IMR-90 (cell line): Measurements from ENCODE around the gene MFN2. TPM values are rescaled to one million over a fixed set of nuclear protein-coding genes. Genes with fewer than 3 reads are reported as not detected.

Experiments used
- ATAC-seq: fragments of 200-7000 bp; cut with Tn5 transposase; 2 replicates; pipeline ENCODE4 v1.9.1; 2020; ENCODE audit warnings: low read depth, mild to moderate bottlenecking, moderate library complexity
- BruUV-seq: library from RNA; stranded (reverse); fragments of 400-500 nt; replicated peaks from 2 replicates; lab custom pipeline; 2021; lab: Mats Ljungman, UMichigan
- CTCF ChIA-PET: fragments of 300-600 bp; formaldehyde crosslinking; extraction: SDS; loops from one replicate; lab custom pipeline; 2021; ENCODE audit warnings: antibody characterized with exemption; lab: Yijun Ruan, JAX
- POLR2A ChIA-PET: fragments of 300-600 bp; sonication (Branson Sonifier 250); formaldehyde crosslinking; loops from one replicate; lab custom pipeline; 2022; ENCODE audit warnings: antibody characterized with exemption; ENCODE audit not compliant: unreplicated experiment; lab: Charles Lee
- DNase-seq: peaks from one replicate; pipeline ENCODE4 v3.0.0; 2013
- H2AFZ ChIP-seq: replicated peaks from 2 replicates; pipeline ENCODE3; 2013; ENCODE audit warnings: low read length, mild to moderate bottlenecking; ENCODE audit not compliant: poor library complexity
- H2AK5ac ChIP-seq: 2 replicates; pipeline ENCODE4 v1.6.1; 2013; ENCODE audit warnings: low read depth, low read length, inconsistent platforms
- H2AK9ac ChIP-seq: replicated peaks from 2 replicates; pipeline ENCODE3; 2013; ENCODE audit warnings: mild to moderate bottlenecking, low read depth, low read length, moderate library complexity; ENCODE audit not compliant: poor library complexity
- H2BK120ac ChIP-seq: 2 replicates; pipeline ENCODE4 v1.6.1; 2013; ENCODE audit warnings: low read depth, low read length, inconsistent platforms
- H2BK15ac ChIP-seq: 3 replicates; pipeline ENCODE4 v1.6.1; 2013; ENCODE audit warnings: low read depth, low read length, inconsistent platforms
- H2BK20ac ChIP-seq: 2 replicates; pipeline ENCODE4 v1.6.1; 2013; ENCODE audit warnings: low read depth, mild to moderate bottlenecking, inconsistent platforms, low read length, moderate library complexity
- H2BK5ac ChIP-seq: 2 replicates; pipeline ENCODE4 v1.6.1; 2013; ENCODE audit warnings: mild to moderate bottlenecking, low read depth, low read length, inconsistent platforms; ENCODE audit not compliant: poor library complexity, severe bottlenecking
- H3K14ac ChIP-seq: replicated peaks from 2 replicates; pipeline ENCODE4 v1.6.1; 2013; ENCODE audit warnings: low read depth, low read length, inconsistent platforms
- H3K18ac ChIP-seq: 2 replicates; pipeline ENCODE4 v1.6.1; 2013; ENCODE audit warnings: low read depth, low read length, control low read depth
- H3K23ac ChIP-seq: 2 replicates; pipeline ENCODE4 v1.6.1; 2013; ENCODE audit warnings: low read depth, low read length, inconsistent platforms
- H3K27ac ChIP-seq: 2 replicates; pipeline ENCODE4 v1.5.1; 2013; ENCODE audit warnings: mild to moderate bottlenecking, control low read depth, low read length; ENCODE audit not compliant: insufficient read depth
- H3K27me3 ChIP-seq: 2 replicates; pipeline ENCODE4 v1.6.1; 2013; ENCODE audit warnings: low read length; ENCODE audit not compliant: control insufficient read depth, insufficient read depth
- H3K36me3 ChIP-seq: 2 replicates; pipeline ENCODE4 v1.6.1; 2013; ENCODE audit warnings: low read length, mixed read lengths; ENCODE audit not compliant: control insufficient read depth, insufficient read depth
- H3K4ac ChIP-seq: 2 replicates; pipeline ENCODE4 v1.6.1; 2013; ENCODE audit warnings: low read depth, low read length, inconsistent platforms
- H3K4me1 ChIP-seq: 2 replicates; pipeline ENCODE4 v1.6.1; 2013; ENCODE audit warnings: low read length, mixed read lengths; ENCODE audit not compliant: control insufficient read depth, insufficient read depth
- H3K4me2 ChIP-seq: 2 replicates; pipeline ENCODE4 v1.6.1; 2013; ENCODE audit warnings: low read depth, mild to moderate bottlenecking, control low read depth, low read length, moderate library complexity
- H3K4me3 ChIP-seq: 2 replicates; pipeline ENCODE4 v1.5.1; 2013; ENCODE audit warnings: low read depth, mild to moderate bottlenecking, control low read depth, low read length, moderate library complexity; ENCODE audit not compliant: insufficient read depth
- H3K56ac ChIP-seq: 2 replicates; pipeline ENCODE4 v1.6.1; 2013; ENCODE audit warnings: low read length, inconsistent platforms; ENCODE audit not compliant: insufficient read depth; ENCODE audit errors: extremely low read depth
- H3K79me1 ChIP-seq, 2 experiments: 2 replicates each; pipeline ENCODE4 v1.6.1; 2013; ENCODE audit warnings: low read length in 2 of 2, inconsistent platforms in 1 of 2, low read depth in 1 of 2
- H3K9ac ChIP-seq: 2 replicates; pipeline ENCODE4 v1.6.1; 2013; ENCODE audit warnings: low read depth, low read length, control low read depth
- H3K9me1 ChIP-seq: 2 replicates; pipeline ENCODE4 v1.6.1; 2013; ENCODE audit warnings: low read length, inconsistent platforms; ENCODE audit not compliant: insufficient read depth
- H3K9me3 ChIP-seq: 2 replicates; pipeline ENCODE4 v1.6.1; 2013; ENCODE audit warnings: low read length; ENCODE audit not compliant: control insufficient read depth, insufficient read depth
- H4K20me1 ChIP-seq: 2 replicates; pipeline ENCODE4 v1.6.1; 2013; ENCODE audit warnings: low read length, inconsistent platforms; ENCODE audit not compliant: insufficient read depth
- H4K5ac ChIP-seq: 2 replicates; pipeline ENCODE4 v1.6.1; 2013; ENCODE audit warnings: mild to moderate bottlenecking, low read depth, low read length, control low read depth
- H4K8ac ChIP-seq, 2 experiments: 2 replicates each; pipeline ENCODE4 v1.6.1; 2013; ENCODE audit warnings: low read depth in 2 of 2, low read length in 2 of 2, control low read depth in 1 of 2, inconsistent platforms in 1 of 2
- H4K91ac ChIP-seq: 2 replicates; pipeline ENCODE4 v1.6.1; 2013; ENCODE audit warnings: low read depth, low read length, inconsistent platforms; ENCODE audit not compliant: insufficient read depth
- CEBPB ChIP-seq: IDR thresholded peaks from 2 replicates; pipeline ENCODE4 v1.6.1; 2012; ENCODE audit warnings: low read depth, low read length, improper control_type of control experiment
- ELK1 ChIP-seq: fragments of 150-350 bp; IDR thresholded peaks from 2 replicates; pipeline ENCODE4 v1.6.1; 2016; ENCODE audit warnings: low read depth, mild to moderate bottlenecking, low read length, moderate library complexity, borderline replicate concordance
- FOS ChIP-seq: fragments of 150-350 bp; IDR thresholded peaks from 2 replicates; pipeline ENCODE4 v1.6.1; 2016; ENCODE audit warnings: low read depth, low read length
- MAZ ChIP-seq: IDR thresholded peaks from 2 replicates; pipeline ENCODE4 v1.6.1; 2012; ENCODE audit warnings: low read depth, mild to moderate bottlenecking, low read length, improper control_type of control experiment, moderate library complexity, borderline replicate concordance
- RCOR1 ChIP-seq: IDR thresholded peaks from 2 replicates; pipeline ENCODE4 v1.6.1; 2012; ENCODE audit warnings: mild to moderate bottlenecking, low read length, improper control_type of control experiment; ENCODE audit not compliant: insufficient replicate concordance
- RFX5 ChIP-seq: IDR thresholded peaks from 2 replicates; pipeline ENCODE4 v1.8.0; 2012; ENCODE audit warnings: low read depth, mild to moderate bottlenecking, low read length, moderate library complexity
- SMC3 ChIP-seq: fragments of 150-350 bp; IDR thresholded peaks from 2 replicates; pipeline ENCODE4 v1.6.1; 2016; ENCODE audit warnings: low read depth, mild to moderate bottlenecking, antibody characterized with exemption, low read length, moderate library complexity
- WGBS, 2 experiments: methylation state at CpG; one replicate each; pipeline versions ENCODE4 v1.1.5 to v1.1.7; 2013; ENCODE audit warnings: missing lambda C conversion rate in 2 of 2; ENCODE audit not compliant: insufficient read length in 1 of 2; ENCODE audit errors: extremely low coverage in 2 of 2; 5-methylcytosine and 5-hydroxymethylcytosine counted together
- dilution Hi-C: fragments of 300-500 bp; cut with HindIII; formaldehyde crosslinking; loops from one replicate; pipeline ENCODE4 v1.14.3; 2018; ENCODE audit warnings: low sequenced_read_pairs; ENCODE audit not compliant: unreplicated experiment
- in situ Hi-C: fragments of 300-500 bp; cut with MboI; formaldehyde crosslinking; loops from 3 replicates; pipeline ENCODE4 v1.14.3; 2019; ENCODE audit warnings: low sequenced_read_pairs, inconsistent platforms, mixed read lengths
- intact Hi-C: fragments of 100-400 bp; cut with micrococcal nuclease; formaldehyde crosslinking; loops from 2 replicates; pipeline ENCODE4 v1.10.0; 2022
- polyA plus RNA-seq, 3 experiments: library from polyadenylated mRNA; depleted of rRNA; stranded (reverse); fragments of >200 nt; gene quantifications; 2 replicates each; pipeline ENCODE4 v1.2.3, GENCODE V29; 2012; ENCODE audit warnings: low replicate concordance in 1 of 3
- total RNA-seq: library from RNA; depleted of rRNA; stranded (reverse); fragments of >200 nt; gene quantifications from 2 replicates; pipeline ENCODE4 v1.2.3, GENCODE V29; 2012

The MFN2 gene
- total and polyA plus RNA-seq, 2 of the 4 experiments (the other 2 are of a cell fraction): 52.8 to 84.2 TPM

DNA sequence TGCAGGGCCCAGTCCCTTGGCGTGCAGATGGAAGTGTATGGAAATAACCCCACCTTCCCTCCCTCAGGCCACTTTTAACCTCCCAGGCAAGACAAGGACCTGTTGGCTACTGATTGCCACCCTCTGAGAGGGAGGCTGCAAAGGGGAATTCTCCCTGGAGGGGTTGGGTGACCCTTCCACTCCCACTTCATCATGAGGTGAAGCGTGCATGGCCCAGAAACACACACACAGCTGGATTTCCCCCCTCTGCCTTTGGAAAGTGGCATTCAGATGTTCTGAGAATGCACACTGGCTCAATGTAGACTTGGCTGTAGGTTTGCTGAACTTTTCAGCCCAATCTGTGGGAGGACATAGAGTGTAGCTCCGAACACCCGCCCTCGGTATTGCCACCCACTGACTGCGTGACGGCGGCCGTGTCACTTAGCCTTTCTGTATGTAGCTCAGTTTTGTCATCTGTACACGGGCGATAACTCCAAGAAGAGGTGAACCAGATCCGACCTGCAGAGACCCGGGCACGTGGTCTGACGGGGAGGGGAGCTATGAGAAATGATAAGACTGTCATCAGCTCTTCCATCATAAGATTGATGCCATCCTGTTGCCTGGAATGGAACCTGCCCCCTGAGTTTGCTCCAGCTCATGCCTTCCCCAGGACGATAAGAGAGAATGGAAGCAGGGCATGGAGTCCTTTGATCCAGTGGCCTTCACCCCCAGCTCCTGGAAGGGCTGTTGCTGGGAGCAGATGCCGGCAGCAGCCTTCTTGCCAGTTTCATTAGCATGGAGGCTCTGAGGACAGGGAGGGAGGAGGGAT lies 58.3 kb downstream of the MFN2 start:
- Histone ChIP-seq H3K23ac (no peak overlapping the region), H3K9ac (no peak overlapping the region), H4K20me1 (0 out of 2 replicates have a peak, but pooled peaks cover 3% of the 10 kb centered on the region), H2BK20ac (no peak overlapping the region), H3K4me2 (no peak overlapping the region), H3K56ac (no peak overlapping the region), H3K79me1 (no peaks in the 10 kb centered on the region), H3K27ac (no peak overlapping the region), H3K4ac (no peak overlapping the region), H2BK5ac (no peak overlapping the region), H2AK5ac (no peak overlapping the region), H4K91ac (no peak overlapping the region), H3K14ac (no peak overlapping the region), H2AFZ (peak overlapping the region; percentile 23), H2BK15ac (no peak overlapping the region), H3K27me3 (peaks cover 13% of the 10 kb centered on the region; the same call in 1 of the 2 replicates), H3K4me3 (no peak overlapping the region), H4K5ac (no peak overlapping the region), H3K9me1 (no peaks in the 10 kb centered on the region), H2BK120ac (no peak overlapping the region), H3K36me3 (no peaks in the 10 kb centered on the region), H3K18ac (no peak overlapping the region), H4K8ac (no peak overlapping the region), H3K9me3 (no peaks in the 10 kb centered on the region), H3K4me1 (peaks cover 4% of the 10 kb centered on the region), H2AK9ac (no peak overlapping the region)
- CTCF ChIA-PET: no interaction called here
- 62% methylated on average over 7 of the region's 17 CpGs; no CpG with 5 or more reads in 1 of the 2 experiments for WGBS, 2 experiments
- TF ChIP-seq RCOR1 (no peak), SMC3 (no peak), RFX5 (no peak), FOS (no peak), CEBPB (no peak), MAZ (no peak), ELK1 (no peak)
- in situ Hi-C loops: no loop called here
- POLR2A ChIA-PET: no interaction called here
- DNase-seq (no peak), ATAC-seq (no peak)
- dilution Hi-C loops: no loop called here
- no TSS peak for BruUV-seq
- intact Hi-C loops: no loop called here
